Measurements from ENCODE around the gene PCP2.
A peak's percentile ranks its signal among the peaks of the same experiment; 100 is the strongest.

The PCP2 gene

DNA sequence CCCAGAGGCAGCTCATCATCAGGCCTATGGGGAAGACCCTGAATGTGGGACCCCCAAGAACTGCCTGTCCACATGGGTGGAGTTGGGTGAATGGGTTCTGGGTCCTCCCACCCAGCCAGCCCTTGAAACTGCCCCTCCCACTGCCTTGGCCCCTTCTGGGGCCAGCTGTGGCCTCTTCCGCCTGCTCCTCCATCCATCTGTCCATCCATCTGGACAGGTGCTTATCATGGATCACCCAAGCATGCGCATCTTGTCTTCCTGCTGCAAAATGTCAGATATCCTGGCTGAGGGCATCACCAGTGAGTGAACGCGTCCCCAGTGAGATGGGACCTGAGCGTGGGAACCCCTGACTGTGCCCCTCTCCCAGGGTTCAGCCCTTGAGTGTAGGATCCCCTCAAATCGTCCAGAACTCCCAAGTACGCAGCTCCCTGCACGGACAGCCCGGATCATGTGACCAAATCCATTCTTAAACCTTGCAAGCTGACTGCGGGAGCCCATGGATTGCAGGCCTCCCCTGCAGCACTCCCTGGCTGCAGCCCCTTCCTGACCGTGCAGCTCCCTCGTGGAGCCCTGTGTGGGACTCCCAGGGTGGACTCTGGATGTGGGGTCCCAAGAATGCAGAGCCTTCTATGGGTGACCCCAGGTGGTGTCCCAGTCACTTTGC, 5.4 kb upstream of the PCP2 start:
- no peak for DNase-seq (ENCODE audit: low read depth)

DNA sequence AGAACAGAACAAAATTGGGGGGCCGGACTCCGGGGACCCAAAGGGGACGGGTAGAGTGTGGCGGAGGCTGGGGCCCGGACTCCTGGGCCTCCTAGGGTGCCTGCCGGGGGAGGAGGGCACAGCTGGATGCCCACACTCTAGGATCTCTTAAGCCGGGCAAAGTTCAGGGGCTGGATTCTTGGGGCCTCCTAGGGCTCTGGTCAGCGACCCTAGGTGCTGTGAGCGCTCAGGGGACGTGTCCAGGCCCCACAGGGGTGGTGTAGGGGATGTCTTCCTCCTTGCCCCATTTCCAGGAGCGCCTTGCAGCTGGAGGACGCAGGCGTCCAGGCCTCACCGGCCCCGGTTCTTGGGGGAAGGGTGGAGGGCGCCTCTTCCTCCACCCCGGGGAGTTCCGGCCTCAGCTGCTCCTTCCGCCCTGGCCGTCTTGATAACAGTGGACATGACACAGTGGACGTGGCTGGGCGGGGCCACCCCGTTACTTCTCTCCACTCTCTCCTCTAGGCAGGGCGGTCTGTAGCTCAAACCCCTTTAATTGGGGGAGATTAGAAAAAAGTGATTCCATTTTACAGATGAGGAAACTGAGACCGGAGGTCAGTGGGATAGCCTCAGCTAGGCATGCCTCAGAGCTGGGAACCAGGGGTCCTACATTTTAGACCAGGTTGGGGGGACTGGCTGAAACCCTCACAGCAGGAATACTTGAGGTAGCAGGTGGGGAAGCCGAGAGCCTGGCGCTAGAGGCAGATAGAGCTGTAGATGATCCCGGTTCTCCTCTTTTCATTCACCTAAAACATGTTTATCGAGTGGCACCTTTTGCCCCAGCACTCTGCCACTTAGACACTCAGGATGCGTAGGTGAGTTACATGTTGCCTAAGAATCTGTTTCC, 4.1 kb upstream of the PCP2 start:
- no peak for DNase-seq (ENCODE audit: low read depth)

DNA sequence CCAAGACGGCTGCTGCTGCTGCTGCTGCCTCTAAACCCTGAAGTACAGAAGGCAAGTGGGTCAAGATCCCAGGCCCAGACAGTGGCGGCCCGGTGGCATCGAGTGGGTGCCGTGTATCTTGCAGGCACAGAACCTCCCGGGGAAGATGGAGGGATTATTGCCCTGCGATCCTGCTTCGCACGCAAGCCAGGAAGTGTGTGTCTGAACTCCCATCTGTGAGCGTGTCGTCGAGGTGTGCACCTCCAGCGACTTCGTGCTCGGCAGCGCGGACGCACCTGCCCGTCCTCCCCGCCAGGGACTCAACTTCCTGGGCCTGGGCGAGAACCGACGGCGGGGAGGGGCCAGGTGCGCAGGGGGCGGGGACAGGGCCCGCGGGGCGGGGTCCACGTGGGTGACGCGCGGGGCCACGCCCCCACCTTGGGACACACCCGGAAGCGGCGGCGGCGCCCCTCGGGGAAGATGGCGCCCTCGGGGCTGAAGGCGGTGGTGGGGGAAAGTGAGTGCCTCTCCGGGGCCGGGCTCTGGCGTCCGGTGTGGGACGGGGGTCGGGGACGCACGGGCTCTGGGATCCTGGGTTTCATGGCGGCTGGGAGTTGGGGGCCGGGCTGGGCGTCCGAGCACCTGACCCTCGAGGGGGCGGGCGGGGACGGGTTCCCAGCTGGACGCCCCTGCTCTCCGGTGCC, 3.3 kb upstream of the PCP2 start, which contains the start of gene STXBP2:
Gene STXBP2, plus strand, starts transcription at position 420 of the 683 bp plus-strand sequence. Its CDS starts 40 bp downstream, at position 460.
- no peak for DNase-seq (ENCODE audit: low read depth)

DNA sequence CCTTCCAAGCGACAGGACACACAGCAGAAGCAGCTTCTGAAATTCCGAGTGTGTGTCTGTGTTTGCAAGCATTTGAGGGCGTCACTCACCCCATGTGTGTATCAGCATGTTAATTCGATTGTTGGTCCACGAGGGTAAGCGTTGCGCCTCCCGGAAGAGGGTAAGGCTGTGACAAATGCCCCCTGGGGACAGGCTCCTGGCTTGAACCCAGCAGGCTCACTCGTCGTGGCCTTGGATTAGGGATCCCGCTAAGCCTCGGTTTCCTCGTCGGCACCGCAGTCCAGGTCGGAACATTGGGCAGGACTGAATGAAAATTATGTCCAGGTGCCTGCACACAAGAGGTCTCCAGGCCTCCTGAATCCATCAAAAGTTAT, 2.8 kb upstream of the PCP2 start:
- no peak for DNase-seq (ENCODE audit: low read depth)

DNA sequence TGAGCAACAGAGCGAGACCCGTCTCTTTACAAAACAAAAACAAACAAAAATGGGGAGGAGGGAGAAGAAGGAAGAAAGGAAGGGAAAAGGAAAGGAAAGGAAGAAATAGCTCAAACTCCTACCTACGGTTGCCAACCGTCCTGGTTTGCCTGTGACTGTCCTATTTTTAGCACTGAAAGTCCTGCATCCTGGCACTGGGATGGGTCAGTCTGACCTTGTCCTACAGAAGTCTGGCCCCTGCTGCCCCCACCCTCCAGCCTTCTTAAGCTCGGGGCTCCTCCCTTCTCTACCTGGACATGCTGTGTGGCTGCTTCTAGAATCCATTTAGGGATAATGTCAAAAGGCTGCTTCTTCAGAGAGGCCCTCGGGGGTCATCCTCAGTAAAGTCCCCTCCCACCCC, 2.2 kb upstream of the PCP2 start:
- DNase-seq (ENCODE audit: low read depth) = no peak

DNA sequence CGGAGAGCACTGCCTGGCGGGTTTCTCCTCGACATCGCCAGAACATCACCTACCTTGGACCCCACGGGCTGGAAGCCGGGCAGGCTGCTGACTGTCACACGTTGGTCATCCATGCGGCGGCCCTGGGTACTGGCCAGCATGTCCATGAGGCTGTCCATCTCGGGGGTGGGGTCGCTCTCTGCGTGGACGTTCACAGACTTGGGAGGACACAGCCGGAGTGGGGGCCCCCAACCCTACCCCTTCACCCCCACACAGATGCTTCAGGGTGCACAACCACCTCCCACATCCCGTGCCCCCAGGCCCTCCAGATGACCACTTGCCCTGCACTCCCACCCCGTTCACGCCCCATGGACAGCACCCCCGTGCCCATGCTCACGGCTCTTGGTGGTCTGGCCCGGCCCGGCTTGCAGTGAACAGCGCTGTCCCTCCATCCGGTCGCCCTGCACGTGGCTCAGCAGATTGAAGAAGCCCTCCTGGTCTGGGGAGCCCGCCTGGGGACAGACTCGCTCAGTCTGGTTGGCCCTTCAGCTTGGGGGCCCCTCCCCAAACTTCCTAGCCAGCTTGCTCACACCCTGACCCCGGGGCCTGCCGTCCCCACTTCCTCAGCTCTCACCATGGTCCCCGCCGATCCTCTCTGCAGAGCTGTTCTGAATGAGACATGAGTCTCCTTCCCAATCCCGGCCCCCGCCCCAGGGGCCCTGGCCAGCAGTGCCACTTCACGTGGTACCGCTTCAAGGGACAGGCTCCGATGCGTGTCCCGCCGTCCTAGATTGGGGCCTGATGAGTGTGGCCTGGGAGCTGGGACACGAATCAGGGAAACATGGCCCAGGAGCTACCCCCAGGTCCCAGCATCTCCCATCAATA, 947 bp downstream of the PCP2 start:
- no peak for DNase-seq (ENCODE audit: low read depth)

DNA sequence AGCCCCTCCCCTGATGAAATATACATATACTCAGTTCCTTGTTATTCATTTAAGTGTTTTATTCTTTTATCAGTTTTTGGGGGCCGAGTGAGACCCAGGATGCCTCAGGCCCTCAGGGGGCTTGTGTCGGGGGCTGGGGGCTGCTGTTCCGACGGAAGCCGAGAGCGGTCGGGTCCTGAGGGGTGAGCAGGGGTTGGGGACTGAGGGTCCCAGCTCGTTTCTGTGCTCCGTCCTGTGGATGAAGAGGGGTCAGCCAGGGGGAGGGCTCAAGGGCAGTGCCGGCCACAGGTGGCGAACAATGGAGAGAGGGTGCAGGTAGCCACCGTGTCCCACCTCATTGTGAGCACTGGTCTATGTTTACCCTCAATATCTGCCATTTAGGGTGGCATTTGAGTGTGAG, 1.9 kb downstream of the PCP2 start:
- no peak for DNase-seq (ENCODE audit: low read depth)

DNA sequence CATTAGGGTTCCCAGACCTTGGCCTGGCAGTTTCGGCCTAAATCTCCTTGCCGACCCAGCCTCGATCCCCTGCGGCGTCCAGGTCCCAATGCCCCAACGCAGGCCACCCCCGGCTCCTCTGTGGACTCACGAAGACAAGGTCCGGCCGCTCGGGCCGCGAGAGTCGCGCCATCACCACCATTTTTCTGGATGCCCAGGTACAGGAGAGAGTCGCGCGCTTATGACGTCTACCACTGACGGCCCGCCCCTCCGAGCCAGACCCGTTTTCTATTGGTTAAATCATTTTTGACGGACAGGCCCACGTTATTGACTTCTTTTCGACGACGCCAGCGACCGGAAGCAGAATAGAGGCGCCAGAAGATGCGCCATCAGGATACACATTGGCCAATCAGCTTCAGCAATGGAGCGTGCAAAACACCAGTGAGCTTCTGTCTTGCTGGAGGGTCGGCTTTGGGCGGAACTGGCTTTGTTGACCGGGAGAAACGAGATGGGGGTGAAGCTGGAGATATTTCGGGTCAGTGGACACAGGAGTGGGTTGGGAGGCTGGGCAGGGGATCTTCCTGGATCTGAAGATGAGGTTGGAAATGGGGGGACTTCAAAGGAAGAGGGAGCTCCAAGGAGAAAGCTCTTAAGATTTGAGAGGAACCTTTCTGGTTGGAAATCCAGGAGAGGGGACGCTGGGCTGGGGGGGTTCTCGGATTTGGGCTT, 4.0 kb downstream of the PCP2 start, which contains the start of the genes PET100 and XAB2:
Gene PET100, plus strand, starts transcription at position 447 of the 708 bp plus-strand sequence. Its CDS starts 41 bp downstream, at position 488.
Gene XAB2, minus strand, starts transcription at position 199 of the 708 bp plus-strand sequence. Its CDS starts 18 bp downstream, at position 181.
- DNase-seq (ENCODE audit: low read depth) = peak; percentile 97

DNA sequence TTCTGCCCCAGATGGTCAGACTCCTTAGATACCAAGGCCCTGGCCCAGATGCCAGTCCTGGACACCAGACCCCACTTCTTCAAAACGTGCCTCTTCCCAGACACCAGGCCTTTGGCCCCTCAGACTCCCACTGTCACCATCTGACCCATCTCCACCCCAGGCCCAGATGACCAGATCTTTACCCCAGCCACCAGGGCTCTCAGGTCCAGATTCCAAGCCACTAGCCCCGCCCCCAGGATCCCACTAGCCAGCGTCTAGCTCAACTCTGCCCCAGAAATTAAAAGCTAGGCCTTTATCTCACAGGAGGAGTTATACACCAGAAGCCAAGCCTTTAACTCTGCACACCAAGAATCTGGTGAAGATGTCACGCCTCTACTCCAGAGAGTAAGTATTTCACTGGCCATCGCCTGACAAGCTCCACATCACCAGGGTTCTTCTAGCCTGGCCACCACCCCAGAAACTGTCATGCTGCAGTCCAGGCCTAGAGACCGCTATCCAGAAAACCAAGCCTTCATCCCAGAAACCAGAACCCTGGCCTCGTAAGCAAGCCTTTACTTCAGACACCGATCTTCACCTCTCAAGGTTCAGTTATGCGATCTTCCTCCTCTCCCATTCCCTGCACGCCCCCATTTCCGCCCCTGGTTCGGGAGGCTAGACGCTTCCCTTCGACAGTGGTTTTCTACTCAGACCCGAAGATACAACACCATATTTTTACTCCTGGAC, 4.8 kb downstream of the PCP2 start:
- no peak for DNase-seq (ENCODE audit: low read depth)

DNA sequence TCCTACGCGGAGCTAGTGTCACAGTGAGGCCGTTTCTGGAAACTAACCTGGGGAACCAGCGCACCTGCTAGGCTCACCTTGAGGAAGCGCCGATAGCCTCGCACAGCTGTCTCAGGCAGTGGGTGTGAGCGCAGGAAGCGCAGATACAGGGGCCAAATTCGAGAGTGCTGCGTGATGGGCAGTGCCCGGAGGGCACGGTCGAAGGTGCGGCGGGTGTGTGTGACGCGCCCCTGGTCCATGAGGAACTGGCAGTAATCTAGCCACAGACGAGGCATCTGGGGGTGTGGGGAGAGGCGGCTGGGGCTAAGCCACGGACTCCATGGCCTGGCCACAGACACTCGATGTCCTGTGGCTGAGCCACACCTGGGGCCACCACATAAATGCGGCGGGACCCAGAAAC, 6.4 kb downstream of the PCP2 start:
- DNase-seq (ENCODE audit: low read depth) = no peak

DNA sequence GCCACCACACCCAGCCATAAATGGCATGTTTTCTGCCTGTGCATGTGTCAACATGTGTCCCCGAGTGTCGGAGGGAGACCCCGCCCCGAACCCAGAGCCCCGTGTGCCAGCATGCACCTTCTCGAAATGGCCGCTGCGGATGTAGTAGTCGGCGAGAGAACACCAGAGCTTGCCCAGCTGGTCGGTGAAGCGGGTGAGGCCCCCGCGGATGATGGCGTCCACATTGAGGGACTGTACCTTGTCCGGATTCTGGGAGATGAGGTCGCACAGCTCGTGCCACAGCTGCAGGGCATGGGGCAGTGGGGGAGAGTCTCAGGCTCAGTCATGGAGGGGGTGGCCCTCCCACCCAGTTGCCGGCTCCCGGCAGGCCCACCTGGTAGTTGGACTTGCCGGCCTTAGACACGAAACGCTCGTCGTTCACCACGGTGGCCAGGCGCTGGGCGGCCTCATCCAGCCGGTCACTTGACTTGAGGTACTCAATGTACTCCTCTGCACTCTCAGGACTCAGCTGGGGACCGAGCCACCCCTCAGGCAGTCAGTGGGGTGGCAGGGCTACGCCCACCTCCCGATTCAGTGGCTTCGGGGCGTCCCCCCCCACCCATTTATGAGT, 7.7 kb downstream of the PCP2 start:
- DNase-seq (ENCODE audit: low read depth) = no peak

DNA sequence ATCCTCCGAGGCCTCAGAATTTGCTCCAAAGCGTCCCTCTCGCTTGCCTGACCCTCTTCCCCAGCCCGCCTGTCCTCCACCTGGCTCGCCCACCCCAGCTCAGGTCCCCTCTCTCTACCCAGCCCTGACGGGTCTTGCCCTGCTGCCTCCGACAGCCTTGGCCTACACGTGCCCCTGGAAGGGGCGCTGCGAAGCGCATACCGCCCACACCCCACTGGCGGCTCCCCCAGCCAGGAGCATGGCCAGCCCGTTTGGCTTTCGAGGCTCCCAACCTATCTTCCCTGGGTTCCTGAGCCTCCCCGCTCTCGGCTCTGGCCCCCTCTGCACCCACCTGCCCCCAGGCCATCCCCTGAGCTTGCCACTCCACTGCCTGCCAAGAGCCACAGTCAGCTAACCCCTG, 8.7 kb downstream of the PCP2 start:
- no peak for DNase-seq (ENCODE audit: low read depth)

DNA sequence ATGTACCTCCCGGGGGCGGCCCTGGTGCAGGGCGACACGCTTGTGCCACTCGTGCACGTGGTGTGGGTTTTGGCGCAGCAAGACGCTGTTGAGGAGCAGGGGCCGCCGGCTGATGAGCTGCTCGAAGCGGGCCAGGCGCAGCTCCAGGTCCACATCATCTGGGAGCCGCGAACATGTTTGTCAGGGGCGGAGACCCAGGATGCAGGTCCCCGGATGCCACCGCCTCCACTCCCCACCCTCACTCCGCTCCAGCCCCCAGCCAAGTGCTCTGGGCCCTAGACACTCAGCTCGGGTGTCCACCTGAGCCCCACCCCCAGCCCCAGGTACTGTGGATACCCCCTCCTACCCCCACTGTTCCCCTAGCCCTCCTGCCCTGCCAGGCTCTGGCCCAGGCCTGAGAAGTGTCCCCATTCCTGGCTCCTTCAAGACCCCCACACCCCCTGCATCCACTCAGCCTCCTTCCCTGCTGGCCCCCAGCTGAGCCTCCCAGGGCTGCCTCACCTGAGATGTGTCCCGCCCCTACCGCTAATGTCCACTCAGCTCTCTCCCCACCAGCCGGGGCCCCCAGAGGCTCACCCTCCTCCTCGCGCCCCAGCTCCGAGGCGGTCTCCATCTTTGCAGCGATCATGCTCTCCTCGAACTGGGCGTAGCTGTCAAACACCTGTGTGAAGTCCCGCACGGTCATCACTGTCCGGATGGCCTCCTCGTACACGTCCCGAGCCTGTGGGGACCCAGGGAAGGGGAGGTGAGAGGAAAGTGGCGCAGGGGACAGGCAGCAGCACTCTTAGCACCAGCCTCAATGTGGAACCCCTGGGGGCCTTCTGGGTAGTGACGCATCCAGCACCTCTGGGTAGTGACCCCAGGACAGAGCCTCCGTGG, 9.6 kb downstream of the PCP2 start:
- no peak for DNase-seq (ENCODE audit: low read depth)

DNA sequence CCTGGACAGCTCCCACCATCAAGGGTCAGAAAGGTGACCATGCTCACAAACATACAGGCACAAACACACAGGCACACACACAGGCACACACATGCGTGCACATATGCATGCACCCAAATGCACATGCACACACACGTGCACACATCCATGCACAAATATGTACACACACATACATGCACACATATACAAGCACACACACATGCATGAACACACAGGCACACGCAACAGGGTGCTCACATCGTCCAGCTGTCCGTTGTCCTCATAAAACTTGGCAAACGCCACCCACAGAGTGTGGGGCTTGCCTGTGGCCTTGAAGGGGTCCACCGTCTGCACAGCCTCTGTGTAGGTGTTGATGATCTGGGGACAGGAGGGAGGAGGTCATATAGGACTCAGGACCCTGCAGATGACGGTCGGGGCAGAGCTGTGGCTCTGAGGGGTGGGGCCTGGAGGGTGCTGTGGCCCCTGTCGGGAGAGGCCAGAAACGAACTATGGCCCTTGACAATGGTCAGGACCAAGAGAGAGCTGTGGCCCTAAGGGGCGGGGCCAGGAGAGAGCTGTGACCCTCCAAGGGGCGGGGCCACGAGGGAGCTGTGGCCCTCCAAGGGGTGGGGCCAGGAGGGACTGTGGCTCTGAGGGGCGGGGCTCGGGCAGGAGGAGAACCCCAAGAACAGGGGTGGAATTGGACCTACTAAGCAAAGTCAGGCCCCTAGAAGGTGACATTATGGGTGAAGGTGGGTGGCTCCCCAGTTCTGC, 10.4 kb downstream of the PCP2 start:
- no peak for DNase-seq (ENCODE audit: low read depth)

DNA sequence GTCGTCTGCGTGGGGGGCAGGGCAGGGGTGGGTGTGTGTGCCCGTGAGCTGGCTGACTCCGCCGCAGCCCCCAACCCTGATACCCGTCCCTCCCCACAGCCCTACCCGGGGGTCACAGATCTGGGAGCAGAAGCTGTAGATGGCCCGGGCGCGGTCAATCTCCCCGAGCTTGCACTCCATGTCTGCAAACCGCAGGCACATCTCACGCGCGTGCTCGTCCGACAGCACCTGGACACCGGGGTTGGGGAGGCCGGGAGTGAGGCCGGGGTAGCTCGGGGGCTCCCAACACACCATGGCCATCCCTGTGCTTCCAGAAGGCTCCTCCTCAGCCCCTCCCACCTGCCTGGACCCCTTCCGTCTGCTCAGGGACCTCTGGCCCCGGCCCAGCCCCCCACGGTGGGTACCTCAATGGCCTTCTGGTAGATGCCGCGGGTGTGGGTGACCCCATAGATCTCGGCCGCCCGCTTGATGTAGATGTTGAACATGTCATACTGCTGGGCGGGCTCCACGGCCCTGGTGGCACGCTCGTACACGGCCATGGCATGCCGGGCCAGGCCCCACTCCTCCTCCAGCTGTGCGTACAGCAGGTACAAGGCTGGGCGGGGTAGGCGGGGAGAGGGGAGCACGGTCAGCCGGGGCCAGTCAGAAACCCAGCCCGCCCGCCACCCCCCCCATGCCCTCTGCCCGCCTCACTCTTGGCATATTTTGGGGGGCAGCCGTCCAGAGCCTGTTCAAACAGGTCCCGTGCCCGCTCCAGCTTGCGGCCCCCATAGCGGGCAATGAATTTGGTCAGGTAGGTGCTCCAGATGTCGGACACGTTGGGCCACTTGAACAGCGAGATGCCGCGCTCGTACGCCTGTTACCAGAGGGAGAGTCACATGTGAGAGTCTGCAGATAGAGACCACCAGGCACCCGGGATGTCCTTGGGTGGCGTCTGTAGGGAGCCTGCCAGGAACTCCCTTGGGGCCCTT, 12.8 kb downstream of the PCP2 start:
- no peak for DNase-seq (ENCODE audit: low read depth)

DNA sequence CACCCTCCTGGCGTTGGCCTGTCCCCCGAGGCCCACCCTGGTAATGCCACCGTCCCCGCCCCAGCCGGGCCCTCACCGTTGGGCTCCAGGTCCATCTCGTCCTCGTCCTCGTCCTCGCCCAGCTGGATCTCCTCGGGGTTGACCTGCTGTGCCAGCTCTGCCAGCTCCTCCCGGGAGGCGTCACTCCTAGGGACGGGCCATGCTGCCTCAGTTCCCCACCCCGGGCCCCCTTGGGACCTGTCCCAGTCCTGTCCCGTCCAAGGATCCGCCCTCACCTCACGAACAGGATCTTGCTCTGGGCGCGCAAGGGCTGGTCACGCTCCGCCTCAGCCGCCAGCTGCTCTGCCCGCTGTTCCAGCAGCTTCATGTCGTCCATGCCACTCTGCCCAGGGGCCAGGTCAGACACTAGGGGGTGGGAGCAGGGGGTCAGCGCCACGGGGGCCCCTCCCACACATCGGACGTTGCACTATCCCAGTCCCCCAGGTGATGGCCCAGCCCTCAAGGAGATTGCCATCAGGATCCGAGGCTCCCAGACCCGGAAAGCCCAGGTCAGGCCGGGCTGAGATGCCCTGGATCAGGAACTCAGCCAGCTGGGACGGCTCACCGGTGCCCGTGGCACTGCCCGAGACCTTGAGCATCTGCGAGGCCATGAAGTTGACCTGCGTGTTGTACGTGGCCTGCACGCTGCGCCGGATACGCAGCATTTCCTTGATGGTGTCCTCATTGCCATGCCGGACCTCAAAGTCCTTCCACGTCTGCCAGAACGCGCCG, 13.7 kb downstream of the PCP2 start:
- no peak for DNase-seq (ENCODE audit: low read depth)

All from non-pigmented ciliary epithelial cell (primary cell).